Activated CD4-positive, alpha-beta T cell treated with anti-CD3 and anti-CD28 coated beads, Interleukin-2, Interleukin-6, amounts not matched to agents 100 ng/mL and 50 ng/mL, durations not matched to agents 16 hours and 8 hours (primary cell): ENCODE data around the gene FBXO24.
A peak's percentile ranks its signal among the peaks of the same experiment; 100 is the strongest.

ENCODE experiments used
- DNase-seq: peaks from one replicate; pipeline ENCODE4 v3.0.0-alpha.2; 2020

The FBXO24 gene

DNA sequence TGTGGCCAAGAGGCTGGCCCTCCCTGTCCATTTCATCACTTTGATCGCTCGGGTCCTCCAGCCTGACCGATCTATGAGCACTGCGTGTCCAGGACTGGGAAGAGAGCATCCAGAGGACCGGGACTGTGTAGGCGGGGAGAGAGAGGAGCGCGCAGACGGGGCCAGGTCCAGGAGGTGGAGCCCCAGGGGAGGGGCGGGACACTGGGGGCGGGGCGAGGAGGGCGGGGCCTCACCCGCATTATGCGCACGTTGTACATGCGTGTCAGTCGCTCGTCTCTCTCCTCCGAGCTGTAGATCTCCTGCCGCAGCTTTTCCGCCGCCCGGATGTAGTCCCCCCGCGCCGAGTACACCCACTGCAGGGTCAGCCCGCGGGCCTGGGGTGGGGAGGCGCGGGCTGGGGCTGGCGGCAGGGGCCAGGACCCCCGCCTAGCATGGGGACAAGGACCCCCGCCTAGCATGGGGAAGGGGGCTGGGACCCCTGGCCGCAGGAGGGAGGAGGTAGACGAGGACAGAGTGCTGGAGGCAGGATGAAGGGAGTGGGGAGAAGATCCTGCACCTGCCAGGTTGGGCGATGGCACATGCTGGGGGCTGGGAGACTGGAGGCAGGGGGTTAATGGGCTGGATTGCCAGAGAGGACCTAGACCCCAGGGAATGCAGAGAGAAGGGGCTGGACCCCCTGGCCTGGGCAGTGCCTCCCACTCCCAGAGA lies 40.6 kb downstream of the FBXO24 start:
- DNase-seq, result peak; percentile 93

GRCh38 chr7:100627238-100627549 lies 41.1 kb downstream of the FBXO24 start:
- no peak for DNase-seq

DNA sequence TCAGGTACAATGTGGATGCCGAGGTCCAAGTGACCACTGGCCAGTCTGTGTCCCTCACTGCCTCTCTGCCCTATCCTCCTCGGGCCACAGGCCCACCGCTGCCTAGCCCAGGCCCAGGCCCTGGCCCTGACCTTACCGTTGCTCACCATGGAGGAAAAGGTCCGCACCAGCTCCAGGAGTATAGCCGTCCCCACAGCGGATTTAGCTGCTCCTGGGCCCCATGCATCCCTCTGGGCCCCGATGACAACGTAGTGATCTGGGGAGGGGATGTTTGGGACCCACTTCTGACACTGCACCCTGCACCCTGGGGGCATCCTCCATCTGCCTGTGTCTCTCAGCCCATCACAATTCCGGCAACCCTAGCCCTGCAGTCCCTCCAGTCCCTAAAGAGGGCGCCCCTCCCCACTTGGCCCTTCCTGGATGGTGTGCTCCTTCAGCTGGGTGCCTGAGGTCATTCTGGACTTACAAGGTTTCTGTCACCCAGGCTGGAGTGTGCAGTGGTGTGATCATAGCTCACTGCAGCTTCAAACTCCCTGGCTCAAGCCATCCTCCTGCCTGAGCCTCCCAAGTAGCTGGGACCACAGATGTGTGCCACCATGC lies 43.1 kb downstream of the FBXO24 start:
- peak; percentile 53 for DNase-seq

- DNase-seq, result no peak
Observed at GRCh38 chr7:100630066-100630465, 43.9 kb downstream of the FBXO24 start.

DNA sequence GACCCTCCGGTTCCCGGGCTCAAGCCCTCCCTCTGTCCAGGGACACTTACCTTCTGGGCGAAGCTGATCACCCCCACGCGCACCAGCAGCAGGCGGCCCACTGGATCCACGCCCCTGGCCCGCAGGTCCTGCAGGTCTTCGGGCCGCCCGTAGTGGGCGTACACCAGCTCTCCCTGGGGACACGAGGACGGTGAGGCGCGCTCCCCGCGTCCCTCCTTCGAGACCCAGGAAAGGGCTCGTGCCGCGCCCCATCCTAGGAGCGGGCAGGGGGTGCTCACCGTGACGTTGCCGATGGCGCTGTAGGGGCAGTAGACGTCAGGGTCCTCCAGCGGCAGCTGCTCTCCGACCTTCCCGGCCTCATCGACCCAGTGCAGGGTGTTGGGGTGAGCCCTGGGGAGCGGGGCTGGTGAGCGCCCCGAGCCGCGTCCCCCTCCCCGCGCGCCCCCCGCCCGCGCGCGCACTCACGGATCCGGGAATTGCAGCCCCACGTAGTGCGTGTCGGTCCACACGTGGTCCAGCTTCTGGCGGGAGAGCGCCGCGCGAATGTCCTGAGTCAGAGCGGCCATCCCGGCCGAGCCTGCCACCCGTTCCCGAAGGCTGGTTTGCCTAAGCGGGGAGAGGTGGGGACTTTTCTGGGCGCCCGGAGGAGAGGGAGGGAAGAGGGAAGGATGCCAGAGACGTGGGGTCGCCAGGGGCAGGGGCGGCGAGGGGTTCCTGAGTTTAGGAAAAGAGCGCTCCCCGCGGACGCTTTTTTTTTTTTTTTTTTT lies 47.0 kb downstream of the FBXO24 start:
- DNase-seq, result peak; percentile 81

GRCh38 chr7:100639995-100640516 lies 53.9 kb downstream of the FBXO24 start:
- DNase-seq, result no peak

GRCh38 chr7:100640517-100641440 lies 54.7 kb downstream of the FBXO24 start:
- no peak for DNase-seq

GRCh38 chr7:100641463-100641859 lies 55.3 kb downstream of the FBXO24 start, which contains the start of gene TFR2:
Gene TFR2 (minus strand): TSS chr7:100641552. CDS start chr7:100641509, 43 bp downstream.
- no peak for DNase-seq

GRCh38 chr7:100641860-100642533 lies 55.9 kb downstream of the FBXO24 start:
- DNase-seq, result no peak

- peak; percentile 32 for DNase-seq
Observed at GRCh38 chr7:100642534-100642907, 56.4 kb downstream of the FBXO24 start.

DNA sequence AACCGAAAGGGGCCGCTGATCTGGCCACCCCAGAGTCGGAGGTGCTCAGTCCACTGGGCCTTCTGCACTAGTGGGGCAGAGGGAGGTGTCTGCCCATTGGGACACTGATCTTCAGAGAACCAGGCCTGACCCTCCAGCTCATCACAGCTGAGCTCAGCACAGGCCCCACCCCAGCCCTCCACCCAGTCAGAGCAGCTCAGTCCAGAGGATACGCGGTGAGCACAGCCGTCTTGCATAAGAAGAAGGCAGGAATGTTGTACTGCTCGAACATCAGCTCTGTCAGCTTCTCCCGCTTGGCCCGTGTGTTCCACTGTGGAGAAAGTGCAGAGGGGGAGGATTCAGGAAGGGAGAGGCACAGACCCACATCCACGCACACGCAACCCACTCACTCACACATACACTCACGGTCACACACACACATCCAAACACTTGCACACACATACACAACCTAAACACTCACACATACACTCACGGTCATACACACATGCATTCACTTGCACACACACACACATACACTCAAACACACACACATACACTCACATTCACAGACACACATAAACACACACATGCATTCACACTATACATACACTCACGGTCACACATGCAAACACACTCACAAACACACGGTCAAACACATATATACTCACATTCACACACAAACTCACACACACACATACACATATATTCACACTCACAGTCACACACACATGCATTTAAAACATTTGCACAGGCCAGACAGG lies 63.9 kb downstream of the FBXO24 start:
- DNase-seq, result no peak
